ENCODE measurements around the gene CGB1. TPM values are rescaled to one million over a fixed set of nuclear protein-coding genes. Genes with fewer than 3 reads are reported as not detected.

CGB1 gene
- total RNA-seq, 1 experiment from 2014 or later, result not detected

DNA sequence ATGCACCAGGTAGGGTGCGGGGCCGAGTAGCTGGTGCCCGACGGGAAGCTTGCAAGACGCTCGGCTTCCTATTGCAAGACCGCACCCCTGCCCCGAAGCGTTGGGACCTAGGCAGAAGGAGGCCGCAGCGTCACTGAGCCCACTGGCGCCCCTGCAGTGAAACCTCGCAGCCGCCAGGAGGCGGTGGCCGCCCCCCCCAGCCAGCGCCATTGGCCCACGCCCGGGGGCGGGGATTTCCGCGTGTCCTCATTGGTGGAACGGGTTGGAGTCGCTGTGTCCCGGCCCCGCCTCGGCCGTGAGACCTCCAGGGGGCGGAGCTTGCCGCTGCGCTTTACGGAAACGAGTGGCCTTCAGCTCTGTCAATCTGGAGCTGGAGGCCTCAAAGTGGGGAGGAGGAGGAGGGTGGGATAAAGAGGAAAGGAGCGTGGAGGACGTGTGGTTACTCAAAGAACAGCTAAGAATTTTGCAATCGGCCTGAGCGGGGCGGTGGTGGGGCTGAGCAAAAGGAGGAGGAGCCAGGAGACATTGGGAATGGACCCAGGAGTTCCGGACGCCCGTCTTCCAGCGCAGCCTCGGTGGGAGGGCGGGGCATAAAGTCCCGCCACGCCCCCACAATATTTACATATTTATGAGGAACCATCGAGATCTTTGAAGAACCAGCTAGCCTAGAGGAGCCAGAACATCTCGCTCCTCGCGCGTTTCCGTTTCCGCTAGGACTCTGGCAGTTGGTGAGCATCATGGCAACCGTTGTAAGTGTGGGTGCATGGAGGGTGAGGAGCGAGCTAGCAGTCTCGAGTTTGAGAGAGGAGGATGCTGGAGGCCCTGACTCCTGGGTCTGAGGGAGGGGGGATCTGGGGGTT is 43.3 kb downstream of the CGB1 start, which contains the start of the genes GYS1 and RUVBL2:
GYS1 (minus strand) TSS at position 135 of the 860 bp plus-strand sequence. CDS start 197 bp downstream, outside the sequence.
RUVBL2 (plus strand) TSS at position 713 of the 860 bp plus-strand sequence; CDS start at position 738, 25 bp downstream.
- no peaks in the 10 kb centered on the region for H3K27me3 Mint-ChIP-seq (ENCODE audit: insufficient read depth, unreplicated experiment)
- peaks cover 67% of the 10 kb centered on the region for H3K36me3 Mint-ChIP-seq (ENCODE audit: insufficient read depth, unreplicated experiment)
- ChIA-PET POLR2A (interaction anchor here (0.6 to 2.5 kb wide), 29 partner anchors 10 to 460 kb away, joined by 3 to 16 read pairs (median 6); partner anchors contain the start of genes ALDH16A1, CGB7, DHDH and FTL), CTCF (interaction anchor here (0.5 to 2.9 kb wide), 49 partner anchors 10 to 684 kb away, joined by 3 to 51 read pairs (median 5); partner anchors contain the start of genes ALDH16A1, BAX, CGB7 and DHDH)
- no TSS peak for BruUV-seq (replicated peaks)
- H3K4me3 ChIP-seq (ENCODE audit: low read depth, low read length), result peak within 1 kb of the TSS; percentile 77
- TF ChIP-seq, protein P1, sequence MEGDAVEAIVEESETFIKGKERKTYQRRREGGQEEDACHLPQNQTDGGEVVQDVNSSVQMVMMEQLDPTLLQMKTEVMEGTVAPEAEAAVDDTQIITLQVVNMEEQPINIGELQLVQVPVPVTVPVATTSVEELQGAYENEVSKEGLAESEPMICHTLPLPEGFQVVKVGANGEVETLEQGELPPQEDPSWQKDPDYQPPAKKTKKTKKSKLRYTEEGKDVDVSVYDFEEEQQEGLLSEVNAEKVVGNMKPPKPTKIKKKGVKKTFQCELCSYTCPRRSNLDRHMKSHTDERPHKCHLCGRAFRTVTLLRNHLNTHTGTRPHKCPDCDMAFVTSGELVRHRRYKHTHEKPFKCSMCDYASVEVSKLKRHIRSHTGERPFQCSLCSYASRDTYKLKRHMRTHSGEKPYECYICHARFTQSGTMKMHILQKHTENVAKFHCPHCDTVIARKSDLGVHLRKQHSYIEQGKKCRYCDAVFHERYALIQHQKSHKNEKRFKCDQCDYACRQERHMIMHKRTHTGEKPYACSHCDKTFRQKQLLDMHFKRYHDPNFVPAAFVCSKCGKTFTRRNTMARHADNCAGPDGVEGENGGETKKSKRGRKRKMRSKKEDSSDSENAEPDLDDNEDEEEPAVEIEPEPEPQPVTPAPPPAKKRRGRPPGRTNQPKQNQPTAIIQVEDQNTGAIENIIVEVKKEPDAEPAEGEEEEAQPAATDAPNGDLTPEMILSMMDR (IDR thresholded peaks at IDR 0.05; ENCODE audit: insufficient read depth in 1 of 2, low read depth in 1 of 2, low read length in 1 of 2, severe bottlenecking in 1 of 2, unreplicated experiment in 1 of 2), result peak; percentile 98 to 99
- no peaks in the 10 kb centered on the region; the same call in 1 of the 2 replicates for H3K36me3 ChIP-seq (ENCODE audit: control insufficient read depth, insufficient read depth, low read length)
- H3K27ac Mint-ChIP-seq (ENCODE audit: unreplicated experiment), result peak within 1 kb of the TSS; percentile 97
- peaks cover 13% of the 10 kb centered on the region; the same call in 1 of the 2 replicates for H3K4me1 ChIP-seq
- peak within 1 kb of the TSS; percentile 99 for H3K4me3 Mint-ChIP-seq (ENCODE audit: unreplicated experiment)
- H3K27me3 ChIP-seq (replicated peaks; ENCODE audit: control insufficient read depth, insufficient read depth, low read length), result no peaks in the 10 kb centered on the region
- DNase-seq, result peak; percentile 100
- intact Hi-C loops (cut with micrococcal nuclease; ENCODE audit: unreplicated experiment), result loop anchor here (2.0 to 10.0 kb wide), 4 partner anchors 31 to 231 kb away; partner anchors contain the start of genes CGB7 and KCNA7
- H3K4me1 Mint-ChIP-seq (ENCODE audit: low read depth, unreplicated experiment), result peaks cover 25% of the 10 kb centered on the region
- no peaks in the 10 kb centered on the region for H3K9me3 Mint-ChIP-seq (ENCODE audit: unreplicated experiment)
- H3K9me3 ChIP-seq, result no peaks in the 10 kb centered on the region

DNA sequence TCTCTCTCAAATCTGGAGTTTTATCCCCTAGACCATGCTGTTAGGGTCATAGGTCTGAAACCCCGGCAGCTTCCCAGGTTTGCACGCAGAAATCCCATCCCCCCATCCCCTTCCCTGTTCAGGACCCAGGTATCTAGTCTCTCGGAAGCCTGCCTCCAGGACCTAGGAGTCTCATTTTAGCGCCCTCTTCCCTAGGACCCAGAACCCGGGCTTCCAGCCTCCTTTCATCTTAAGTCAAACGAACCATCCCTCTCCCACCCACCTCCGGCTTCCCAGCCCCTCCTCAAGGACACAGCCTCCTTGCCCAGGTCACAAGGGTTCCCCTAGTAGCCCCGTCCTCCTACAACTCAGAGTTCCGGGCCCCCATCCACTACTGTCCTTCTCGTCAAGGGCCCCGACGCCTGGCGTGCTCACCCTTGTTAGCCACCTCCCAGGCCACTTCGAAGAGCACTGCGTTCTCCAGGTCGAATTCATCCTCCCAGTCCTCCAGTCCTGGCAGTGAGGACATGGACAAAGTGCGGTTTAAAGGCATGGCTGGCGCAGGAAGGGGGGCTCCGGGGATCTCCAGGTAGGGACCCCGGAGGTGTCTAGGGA is 44.0 kb downstream of the CGB1 start:
- ChIA-PET CTCF (interaction anchor here (0.6 to 2.9 kb wide), 32 partner anchors 10 to 683 kb away, joined by 3 to 51 read pairs (median 7); partner anchors contain the start of genes BAX, DHDH, LHB and NTF4), POLR2A (interaction anchor here (0.6 to 2.5 kb wide), 21 partner anchors 9 to 460 kb away, joined by 3 to 16 read pairs (median 8); partner anchors contain the start of genes ALDH16A1, CGB7, DHDH and FTL)
- Mint-ChIP-seq H3K9me3 (ENCODE audit: unreplicated experiment) (no peaks in the 10 kb centered on the region), H3K36me3 (ENCODE audit: insufficient read depth, unreplicated experiment) (peaks cover 64% of the 10 kb centered on the region), H3K4me3 (ENCODE audit: unreplicated experiment) (peak overlapping the region; percentile 99), H3K27me3 (ENCODE audit: insufficient read depth, unreplicated experiment) (no peaks in the 10 kb centered on the region), H3K27ac (ENCODE audit: unreplicated experiment) (peak overlapping the region; percentile 97), H3K4me1 (ENCODE audit: low read depth, unreplicated experiment) (peaks cover 32% of the 10 kb centered on the region)
- TF ChIP-seq, protein P1 (IDR thresholded peaks at IDR 0.05; ENCODE audit: insufficient read depth in 1 of 2, low read depth in 1 of 2, low read length in 1 of 2, severe bottlenecking in 1 of 2, unreplicated experiment in 1 of 2), result no peak
- Histone ChIP-seq H3K4me3 (ENCODE audit: low read depth, low read length) (peak overlapping the region; percentile 77), H3K36me3 (ENCODE audit: control insufficient read depth, insufficient read depth, low read length) (peaks cover 2% of the 10 kb centered on the region; the same call in 1 of the 2 replicates), H3K27me3 (replicated peaks; ENCODE audit: control insufficient read depth, insufficient read depth, low read length) (no peaks in the 10 kb centered on the region), H3K4me1 (peaks cover 13% of the 10 kb centered on the region; the same call in 1 of the 2 replicates), H3K9me3 (no peaks in the 10 kb centered on the region)
- TSS peak; percentile 56 for BruUV-seq (replicated peaks)
- DNase-seq, result peak in 1 of 2 experiments; percentile 48
- intact Hi-C loops (cut with micrococcal nuclease; ENCODE audit: unreplicated experiment), result loop anchor here (2.0 to 10.0 kb wide), 4 partner anchors 30 to 232 kb away; partner anchors contain the start of genes CGB7 and KCNA7

Data from Caco-2 (cell line).